ENCODE data around the gene MRPL20.
A peak's percentile ranks its signal among the peaks of the same experiment; 100 is the strongest.
"Not testable (repeated sequence)": the region's sequence is repeated elsewhere in the genome, so short reads cannot be mapped to it uniquely, and the experiment has no call there.

The MRPL20 gene

GRCh38 chr1:1437033-1437903 is 30.2 kb upstream of the MRPL20 start:
- DNase-seq = no peak

- DNase-seq = no peak
Measured at GRCh38 chr1:1436630-1437032, 29.5 kb upstream of the MRPL20 start.

- no peak for DNase-seq
Measured at GRCh38 chr1:1435911-1436629, 29.0 kb upstream of the MRPL20 start.

- no peak for DNase-seq
Measured at GRCh38 chr1:1435106-1435903, 28.2 kb upstream of the MRPL20 start, which contains the start of gene VWA1. Gene VWA1 (plus strand): TSS chr1:1435690. CDS start chr1:1435749, 59 bp downstream.

GRCh38 chr1:1434824-1435105 is 27.7 kb upstream of the MRPL20 start:
- no peak for DNase-seq

GRCh38 chr1:1434131-1434823 is 27.2 kb upstream of the MRPL20 start:
- DNase-seq = no peak

- DNase-seq = no peak
Measured at GRCh38 chr1:1433804-1434130, 26.7 kb upstream of the MRPL20 start.

- peak; percentile 41 for DNase-seq
Measured at GRCh38 chr1:1432951-1433803, 26.1 kb upstream of the MRPL20 start.

GRCh38 chr1:1432274-1432950 is 25.3 kb upstream of the MRPL20 start:
- DNase-seq = no peak

- DNase-seq = no peak
Measured at GRCh38 chr1:1431845-1432273, 24.8 kb upstream of the MRPL20 start.

- DNase-seq = no peak
Measured at GRCh38 chr1:1430992-1431844, 24.1 kb upstream of the MRPL20 start.

GRCh38 chr1:1430114-1430982 is 23.3 kb upstream of the MRPL20 start:
- peak; percentile 62 for DNase-seq

- DNase-seq = no peak
Measured at GRCh38 chr1:1429671-1430073, 22.6 kb upstream of the MRPL20 start.

- DNase-seq = not testable (repeated sequence)
Measured at GRCh38 chr1:1428967-1429366, 21.9 kb upstream of the MRPL20 start.

GRCh38 chr1:1428174-1428573 is 21.1 kb upstream of the MRPL20 start:
- DNase-seq = no peak

- no peak for DNase-seq
Measured at GRCh38 chr1:1427820-1428148, 20.7 kb upstream of the MRPL20 start.

GRCh38 chr1:1427106-1427819 is 20.2 kb upstream of the MRPL20 start:
- DNase-seq = no peak

- DNase-seq = no peak
Measured at GRCh38 chr1:1426496-1427105, 19.5 kb upstream of the MRPL20 start.

Measured in NCI-H2029 (cell line).